ENCODE results near the gene COA7.

COA7 gene

DNA sequence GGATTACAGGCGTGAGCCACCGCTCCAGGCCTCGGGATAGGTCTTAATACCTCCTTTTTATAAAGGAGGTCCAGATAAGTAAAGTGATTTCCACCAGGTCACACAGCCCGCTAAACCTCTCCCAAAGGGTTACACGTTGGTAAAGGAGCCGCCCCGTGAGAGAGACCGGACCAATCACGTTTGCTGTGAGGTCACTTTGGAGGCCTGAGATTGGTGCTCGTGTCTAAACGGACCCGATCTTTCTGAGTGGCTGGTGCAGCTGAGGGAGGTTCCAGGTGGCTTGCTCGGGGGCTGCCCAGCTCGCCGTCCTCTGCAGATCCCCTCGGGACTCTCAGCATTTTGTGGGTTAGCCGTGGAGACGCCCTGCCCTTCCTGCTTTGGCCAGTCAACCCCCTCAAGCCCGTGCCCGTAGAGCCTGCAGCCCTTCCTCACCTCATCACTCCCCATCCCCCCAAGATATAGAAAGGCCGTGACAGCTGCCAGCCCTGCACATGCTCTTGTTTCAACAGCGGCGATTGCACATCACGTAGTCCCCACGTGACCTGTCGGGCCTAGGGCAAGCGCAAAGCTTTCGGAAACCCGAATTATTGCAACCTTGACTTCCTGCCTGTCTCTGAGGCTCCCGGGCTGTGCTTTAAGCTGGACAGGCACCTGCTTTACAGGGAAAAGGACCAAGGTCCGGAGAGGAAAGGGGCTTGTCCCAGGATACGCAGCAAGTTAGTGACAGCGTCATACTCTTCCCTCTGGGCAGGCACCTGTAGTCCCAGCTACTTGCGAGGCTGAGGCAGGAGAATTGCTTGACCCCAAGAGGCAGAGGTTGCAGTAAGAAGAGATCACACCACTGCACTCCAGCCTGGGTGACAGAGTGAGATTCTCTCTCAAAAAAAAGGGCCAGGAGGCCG lies 5.0 kb upstream of the COA7 start (continued):
- TF ChIP-seq, protein P1, sequence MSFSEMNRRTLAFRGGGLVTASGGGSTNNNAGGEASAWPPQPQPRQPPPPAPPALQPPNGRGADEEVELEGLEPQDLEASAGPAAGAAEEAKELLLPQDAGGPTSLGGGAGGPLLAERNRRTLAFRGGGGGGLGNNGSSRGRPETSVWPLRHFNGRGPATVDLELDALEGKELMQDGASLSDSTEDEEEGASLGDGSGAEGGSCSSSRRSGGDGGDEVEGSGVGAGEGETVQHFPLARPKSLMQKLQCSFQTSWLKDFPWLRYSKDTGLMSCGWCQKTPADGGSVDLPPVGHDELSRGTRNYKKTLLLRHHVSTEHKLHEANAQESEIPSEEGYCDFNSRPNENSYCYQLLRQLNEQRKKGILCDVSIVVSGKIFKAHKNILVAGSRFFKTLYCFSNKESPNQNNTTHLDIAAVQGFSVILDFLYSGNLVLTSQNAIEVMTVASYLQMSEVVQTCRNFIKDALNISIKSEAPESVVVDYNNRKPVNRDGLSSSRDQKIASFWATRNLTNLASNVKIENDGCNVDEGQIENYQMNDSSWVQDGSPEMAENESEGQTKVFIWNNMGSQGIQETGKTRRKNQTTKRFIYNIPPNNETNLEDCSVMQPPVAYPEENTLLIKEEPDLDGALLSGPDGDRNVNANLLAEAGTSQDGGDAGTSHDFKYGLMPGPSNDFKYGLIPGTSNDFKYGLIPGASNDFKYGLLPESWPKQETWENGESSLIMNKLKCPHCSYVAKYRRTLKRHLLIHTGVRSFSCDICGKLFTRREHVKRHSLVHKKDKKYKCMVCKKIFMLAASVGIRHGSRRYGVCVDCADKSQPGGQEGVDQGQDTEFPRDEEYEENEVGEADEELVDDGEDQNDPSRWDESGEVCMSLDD (tag by site-specific recombination; IDR thresholded peaks at IDR 0.05) = peak; percentile 95
- TF ChIP-seq FEZF1 (tag by site-specific recombination; IDR thresholded peaks at IDR 0.05) = no peak
- TF ChIP-seq ZNF266 (tag by site-specific recombination; IDR thresholded peaks at IDR 0.05; ENCODE audit: low read depth) = no peak
- TF ChIP-seq, protein P2, sequence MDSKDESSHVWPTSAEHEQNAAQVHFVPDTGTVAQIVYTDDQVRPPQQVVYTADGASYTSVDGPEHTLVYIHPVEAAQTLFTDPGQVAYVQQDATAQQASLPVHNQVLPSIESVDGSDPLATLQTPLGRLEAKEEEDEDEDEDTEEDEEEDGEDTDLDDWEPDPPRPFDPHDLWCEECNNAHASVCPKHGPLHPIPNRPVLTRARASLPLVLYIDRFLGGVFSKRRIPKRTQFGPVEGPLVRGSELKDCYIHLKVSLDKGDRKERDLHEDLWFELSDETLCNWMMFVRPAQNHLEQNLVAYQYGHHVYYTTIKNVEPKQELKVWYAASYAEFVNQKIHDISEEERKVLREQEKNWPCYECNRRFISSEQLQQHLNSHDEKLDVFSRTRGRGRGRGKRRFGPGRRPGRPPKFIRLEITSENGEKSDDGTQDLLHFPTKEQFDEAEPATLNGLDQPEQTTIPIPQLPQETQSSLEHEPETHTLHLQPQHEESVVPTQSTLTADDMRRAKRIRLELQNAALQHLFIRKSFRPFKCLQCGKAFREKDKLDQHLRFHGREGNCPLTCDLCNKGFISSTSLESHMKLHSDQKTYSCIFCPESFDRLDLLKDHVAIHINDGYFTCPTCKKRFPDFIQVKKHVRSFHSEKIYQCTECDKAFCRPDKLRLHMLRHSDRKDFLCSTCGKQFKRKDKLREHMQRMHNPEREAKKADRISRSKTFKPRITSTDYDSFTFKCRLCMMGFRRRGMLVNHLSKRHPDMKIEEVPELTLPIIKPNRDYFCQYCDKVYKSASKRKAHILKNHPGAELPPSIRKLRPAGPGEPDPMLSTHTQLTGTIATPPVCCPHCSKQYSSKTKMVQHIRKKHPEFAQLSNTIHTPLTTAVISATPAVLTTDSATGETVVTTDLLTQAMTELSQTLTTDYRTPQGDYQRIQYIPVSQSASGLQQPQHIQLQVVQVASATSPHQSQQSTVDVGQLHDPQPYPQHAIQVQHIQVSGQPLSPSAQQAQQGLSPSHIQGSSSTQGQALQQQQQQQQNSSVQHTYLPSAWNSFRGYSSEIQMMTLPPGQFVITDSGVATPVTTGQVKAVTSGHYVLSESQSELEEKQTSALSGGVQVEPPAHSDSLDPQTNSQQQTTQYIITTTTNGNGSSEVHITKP (tag by site-specific recombination; IDR thresholded peaks at IDR 0.05) = peak; percentile 98
- peak; percentile 95 for TF ChIP-seq MZF1 (tag by site-specific recombination; IDR thresholded peaks at IDR 0.05; ENCODE audit: borderline replicate concordance)
- peak; percentile 31 for TF ChIP-seq SETDB1 (IDR thresholded peaks at IDR 0.05; ENCODE audit: insufficient read length, low read length)
- TF ChIP-seq GLIS2 (tag by site-specific recombination; IDR thresholded peaks at IDR 0.05) = peak; percentile 88
- peak; percentile 65; the same call in 1 of the 2 replicates for TF ChIP-seq BCL11A (tag by site-specific recombination; IDR thresholded peaks at IDR 0.05; ENCODE audit: low read depth)
- peak; percentile 91 for TF ChIP-seq SP7 (tag by site-specific recombination; IDR thresholded peaks at IDR 0.05)
- TF ChIP-seq, protein P3, sequence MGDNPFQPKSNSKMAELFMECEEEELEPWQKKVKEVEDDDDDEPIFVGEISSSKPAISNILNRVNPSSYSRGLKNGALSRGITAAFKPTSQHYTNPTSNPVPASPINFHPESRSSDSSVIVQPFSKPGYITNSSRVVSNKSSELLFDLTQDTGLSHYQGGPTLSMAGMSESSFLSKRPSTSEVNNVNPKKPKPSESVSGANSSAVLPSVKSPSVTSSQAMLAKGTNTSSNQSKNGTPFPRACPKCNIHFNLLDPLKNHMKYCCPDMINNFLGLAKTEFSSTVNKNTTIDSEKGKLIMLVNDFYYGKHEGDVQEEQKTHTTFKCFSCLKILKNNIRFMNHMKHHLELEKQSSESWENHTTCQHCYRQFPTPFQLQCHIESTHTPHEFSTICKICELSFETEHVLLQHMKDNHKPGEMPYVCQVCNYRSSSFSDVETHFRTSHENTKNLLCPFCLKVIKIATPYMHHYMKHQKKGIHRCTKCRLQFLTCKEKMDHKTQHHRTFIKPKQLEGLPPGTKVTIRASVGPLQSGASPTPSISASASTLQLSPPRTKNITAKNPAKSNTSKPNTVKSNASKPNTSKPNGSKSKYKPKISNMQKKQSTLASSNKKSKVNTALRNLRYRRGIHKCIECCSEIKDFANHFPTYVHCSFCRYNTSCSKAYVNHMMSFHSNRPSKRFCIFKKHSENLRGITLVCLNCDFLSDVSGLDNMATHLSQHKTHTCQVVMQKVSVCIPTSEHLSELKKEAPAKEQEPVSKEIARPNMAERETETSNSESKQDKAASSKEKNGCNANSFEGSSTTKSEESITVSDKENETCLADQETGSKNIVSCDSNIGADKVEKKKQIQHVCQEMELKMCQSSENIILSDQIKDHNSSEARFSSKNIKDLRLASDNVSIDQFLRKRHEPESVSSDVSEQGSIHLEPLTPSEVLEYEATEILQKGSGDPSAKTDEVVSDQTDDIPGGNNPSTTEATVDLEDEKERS (tag by site-specific recombination; IDR thresholded peaks at IDR 0.05) = no peak
- TF ChIP-seq ZNF37A (tag by site-specific recombination; IDR thresholded peaks at IDR 0.05) = no peak
- no peak for TF ChIP-seq ZNF664 (tag by site-specific recombination; IDR thresholded peaks at IDR 0.05)
- no peak for TF ChIP-seq ZNF221 (tag by site-specific recombination; IDR thresholded peaks at IDR 0.05; ENCODE audit: borderline replicate concordance)
- peak; percentile 75 for TF ChIP-seq ZFP37 (tag by site-specific recombination; IDR thresholded peaks at IDR 0.05)
- TF ChIP-seq ZBTB20 (tag by site-specific recombination; IDR thresholded peaks at IDR 0.05) = peak; percentile 84
- peak; percentile 57; the same call in 1 of the 2 replicates for TF ChIP-seq ZNF76 (tag by site-specific recombination; IDR thresholded peaks at IDR 0.05; ENCODE audit: borderline replicate concordance, low read depth)
- peak; percentile 7; the same call in 1 of the 2 replicates for TF ChIP-seq ZNF580 (tag by site-specific recombination; IDR thresholded peaks at IDR 0.05)
- TF ChIP-seq SP3 (tag by site-specific recombination; IDR thresholded peaks at IDR 0.05) = peak; percentile 72
- peak; percentile 64; the same call in 1 of the 2 replicates for TF ChIP-seq BCL11B (tag by site-specific recombination; IDR thresholded peaks at IDR 0.05; ENCODE audit: low read depth)
- 0 out of 2 replicates have a peak, but pooled peaks have one; percentile 84 for TF ChIP-seq ZBTB7A (tag by site-specific recombination; IDR thresholded peaks at IDR 0.05; ENCODE audit: low read depth)
- TF ChIP-seq ZNF426 (tag by site-specific recombination; IDR thresholded peaks at IDR 0.05) = no peak
- no peak for TF ChIP-seq GLI4 (tag by site-specific recombination; IDR thresholded peaks at IDR 0.05)
- TF ChIP-seq, protein P4, sequence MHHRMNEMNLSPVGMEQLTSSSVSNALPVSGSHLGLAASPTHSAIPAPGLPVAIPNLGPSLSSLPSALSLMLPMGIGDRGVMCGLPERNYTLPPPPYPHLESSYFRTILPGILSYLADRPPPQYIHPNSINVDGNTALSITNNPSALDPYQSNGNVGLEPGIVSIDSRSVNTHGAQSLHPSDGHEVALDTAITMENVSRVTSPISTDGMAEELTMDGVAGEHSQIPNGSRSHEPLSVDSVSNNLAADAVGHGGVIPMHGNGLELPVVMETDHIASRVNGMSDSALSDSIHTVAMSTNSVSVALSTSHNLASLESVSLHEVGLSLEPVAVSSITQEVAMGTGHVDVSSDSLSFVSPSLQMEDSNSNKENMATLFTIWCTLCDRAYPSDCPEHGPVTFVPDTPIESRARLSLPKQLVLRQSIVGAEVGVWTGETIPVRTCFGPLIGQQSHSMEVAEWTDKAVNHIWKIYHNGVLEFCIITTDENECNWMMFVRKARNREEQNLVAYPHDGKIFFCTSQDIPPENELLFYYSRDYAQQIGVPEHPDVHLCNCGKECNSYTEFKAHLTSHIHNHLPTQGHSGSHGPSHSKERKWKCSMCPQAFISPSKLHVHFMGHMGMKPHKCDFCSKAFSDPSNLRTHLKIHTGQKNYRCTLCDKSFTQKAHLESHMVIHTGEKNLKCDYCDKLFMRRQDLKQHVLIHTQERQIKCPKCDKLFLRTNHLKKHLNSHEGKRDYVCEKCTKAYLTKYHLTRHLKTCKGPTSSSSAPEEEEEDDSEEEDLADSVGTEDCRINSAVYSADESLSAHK (tag by site-specific recombination; IDR thresholded peaks at IDR 0.05) = 0 out of 2 replicates have a peak, but pooled peaks have one; percentile 31
- TF ChIP-seq ZNF140 (tag by site-specific recombination; IDR thresholded peaks at IDR 0.05) = no peak
- peak; percentile 82 for TF ChIP-seq ZNF629 (tag by site-specific recombination; IDR thresholded peaks at IDR 0.05)
